ENCODE measurements around the gene PRPS1.

DNA sequence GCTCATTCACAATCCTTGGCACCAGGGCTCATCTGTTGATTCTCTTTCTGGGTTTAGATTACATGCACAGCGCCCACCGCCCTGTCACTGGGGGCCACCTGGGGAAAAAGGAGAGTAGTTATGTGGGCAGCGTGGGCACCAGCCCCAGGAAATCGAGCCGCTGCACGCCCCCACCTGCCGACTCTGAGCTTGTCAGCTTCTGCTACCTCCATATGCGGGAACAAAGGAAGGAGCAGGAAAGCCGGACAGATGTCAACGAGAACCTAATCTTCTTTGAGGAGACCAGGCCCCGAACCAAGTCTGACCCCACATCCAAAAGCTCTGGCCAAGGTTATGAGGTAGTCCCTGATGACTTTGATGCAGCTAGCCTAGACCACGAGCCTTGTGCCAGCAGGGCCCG, 31.0 kb upstream of the PRPS1 start:
- TF ChIP-seq, protein P1, sequence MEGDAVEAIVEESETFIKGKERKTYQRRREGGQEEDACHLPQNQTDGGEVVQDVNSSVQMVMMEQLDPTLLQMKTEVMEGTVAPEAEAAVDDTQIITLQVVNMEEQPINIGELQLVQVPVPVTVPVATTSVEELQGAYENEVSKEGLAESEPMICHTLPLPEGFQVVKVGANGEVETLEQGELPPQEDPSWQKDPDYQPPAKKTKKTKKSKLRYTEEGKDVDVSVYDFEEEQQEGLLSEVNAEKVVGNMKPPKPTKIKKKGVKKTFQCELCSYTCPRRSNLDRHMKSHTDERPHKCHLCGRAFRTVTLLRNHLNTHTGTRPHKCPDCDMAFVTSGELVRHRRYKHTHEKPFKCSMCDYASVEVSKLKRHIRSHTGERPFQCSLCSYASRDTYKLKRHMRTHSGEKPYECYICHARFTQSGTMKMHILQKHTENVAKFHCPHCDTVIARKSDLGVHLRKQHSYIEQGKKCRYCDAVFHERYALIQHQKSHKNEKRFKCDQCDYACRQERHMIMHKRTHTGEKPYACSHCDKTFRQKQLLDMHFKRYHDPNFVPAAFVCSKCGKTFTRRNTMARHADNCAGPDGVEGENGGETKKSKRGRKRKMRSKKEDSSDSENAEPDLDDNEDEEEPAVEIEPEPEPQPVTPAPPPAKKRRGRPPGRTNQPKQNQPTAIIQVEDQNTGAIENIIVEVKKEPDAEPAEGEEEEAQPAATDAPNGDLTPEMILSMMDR (IDR thresholded peaks at IDR 0.05; ENCODE audit: insufficient read depth, low read length), result no peak
- TF ChIP-seq POLR2AphosphoS5 (IDR thresholded peaks at IDR 0.05; ENCODE audit: low read depth) (no peak), GABPA (IDR thresholded peaks at IDR 0.05; ENCODE audit: low read depth) (no peak)
- TF ChIP-seq, protein P2, sequence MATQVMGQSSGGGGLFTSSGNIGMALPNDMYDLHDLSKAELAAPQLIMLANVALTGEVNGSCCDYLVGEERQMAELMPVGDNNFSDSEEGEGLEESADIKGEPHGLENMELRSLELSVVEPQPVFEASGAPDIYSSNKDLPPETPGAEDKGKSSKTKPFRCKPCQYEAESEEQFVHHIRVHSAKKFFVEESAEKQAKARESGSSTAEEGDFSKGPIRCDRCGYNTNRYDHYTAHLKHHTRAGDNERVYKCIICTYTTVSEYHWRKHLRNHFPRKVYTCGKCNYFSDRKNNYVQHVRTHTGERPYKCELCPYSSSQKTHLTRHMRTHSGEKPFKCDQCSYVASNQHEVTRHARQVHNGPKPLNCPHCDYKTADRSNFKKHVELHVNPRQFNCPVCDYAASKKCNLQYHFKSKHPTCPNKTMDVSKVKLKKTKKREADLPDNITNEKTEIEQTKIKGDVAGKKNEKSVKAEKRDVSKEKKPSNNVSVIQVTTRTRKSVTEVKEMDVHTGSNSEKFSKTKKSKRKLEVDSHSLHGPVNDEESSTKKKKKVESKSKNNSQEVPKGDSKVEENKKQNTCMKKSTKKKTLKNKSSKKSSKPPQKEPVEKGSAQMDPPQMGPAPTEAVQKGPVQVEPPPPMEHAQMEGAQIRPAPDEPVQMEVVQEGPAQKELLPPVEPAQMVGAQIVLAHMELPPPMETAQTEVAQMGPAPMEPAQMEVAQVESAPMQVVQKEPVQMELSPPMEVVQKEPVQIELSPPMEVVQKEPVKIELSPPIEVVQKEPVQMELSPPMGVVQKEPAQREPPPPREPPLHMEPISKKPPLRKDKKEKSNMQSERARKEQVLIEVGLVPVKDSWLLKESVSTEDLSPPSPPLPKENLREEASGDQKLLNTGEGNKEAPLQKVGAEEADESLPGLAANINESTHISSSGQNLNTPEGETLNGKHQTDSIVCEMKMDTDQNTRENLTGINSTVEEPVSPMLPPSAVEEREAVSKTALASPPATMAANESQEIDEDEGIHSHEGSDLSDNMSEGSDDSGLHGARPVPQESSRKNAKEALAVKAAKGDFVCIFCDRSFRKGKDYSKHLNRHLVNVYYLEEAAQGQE (IDR thresholded peaks at IDR 0.05; ENCODE audit: insufficient replicate concordance, low read depth), result no peak

Measured in HL-60 (cell line).